Raji (cell line): ENCODE data around the gene MCF2L.

ENCODE experiments used
- POLR2A ChIP-seq: IDR thresholded peaks from 2 replicates; pipeline ENCODE4 v1.6.1; 2011; ENCODE audit warnings: low read depth, low read length, control low read depth; ENCODE audit not compliant: insufficient read depth

Gene MCF2L

GRCh38 chr13:113119822-113120189 lies 150.8 kb downstream of the MCF2L start:
- TF ChIP-seq POLR2A: no peak

GRCh38 chr13:113120300-113121182 lies 151.5 kb downstream of the MCF2L start:
- no peak for TF ChIP-seq POLR2A

- no peak for TF ChIP-seq POLR2A
Measured at GRCh38 chr13:113121183-113121927, 152.3 kb downstream of the MCF2L start.

GRCh38 chr13:113121928-113122471 lies 153.0 kb downstream of the MCF2L start:
- TF ChIP-seq POLR2A: no peak

- no peak for TF ChIP-seq POLR2A
Measured at GRCh38 chr13:113122550-113123225, 153.7 kb downstream of the MCF2L start, which contains the start of gene F10. F10 (plus strand) TSS chr13:113122799; CDS start chr13:113122856, 57 bp downstream.

GRCh38 chr13:113123226-113124201 lies 154.5 kb downstream of the MCF2L start:
- TF ChIP-seq POLR2A: no peak

- no peak for TF ChIP-seq POLR2A
Measured at GRCh38 chr13:113124211-113124970, 155.4 kb downstream of the MCF2L start.

GRCh38 chr13:113125506-113126264 lies 156.7 kb downstream of the MCF2L start:
- TF ChIP-seq POLR2A: no peak

GRCh38 chr13:113126265-113127150 lies 157.5 kb downstream of the MCF2L start:
- no peak for TF ChIP-seq POLR2A

- no peak for TF ChIP-seq POLR2A
Measured at GRCh38 chr13:113129480-113129879, 160.5 kb downstream of the MCF2L start.

- no peak for TF ChIP-seq POLR2A
Measured at GRCh38 chr13:113129921-113130750, 161.1 kb downstream of the MCF2L start.
